GM12878 (cell line): ENCODE data around the gene NCKAP5. TPM values are rescaled to one million over a fixed set of nuclear protein-coding genes. Genes with fewer than 3 reads are reported as not detected.

ENCODE experiments used
- ATAC-seq: fragments of 200-7000 bp; cut with Tn5 transposase; 3 replicates; pipeline ENCODE4 v1.9.1; 2020; ENCODE audit warnings: mild to moderate bottlenecking, moderate library complexity
- BruUV-seq: library from RNA; stranded (reverse); fragments of 400-500 nt; replicated peaks from 2 replicates; lab custom pipeline; 2021; lab: Mats Ljungman, UMichigan
- CTCF ChIA-PET: fragments of 300-600 bp; sonication (Branson Sonifier 250); formaldehyde crosslinking; extraction: SDS; loops from one replicate; lab custom pipeline; 2021; ENCODE audit warnings: inconsistent platforms; lab: Yijun Ruan, JAX
- POLR2A ChIA-PET: fragments of 350-600 bp; formaldehyde crosslinking; extraction: SDS; loops from one replicate; lab custom pipeline; 2021; ENCODE audit warnings: inconsistent platforms; lab: Charles Lee
- RAD21 ChIA-PET: fragments of 300-600 bp; sonication (Branson Sonifier 250); formaldehyde crosslinking; loops from one replicate; lab custom pipeline; 2023; ENCODE audit warnings: antibody characterized with exemption; ENCODE audit not compliant: unreplicated experiment; lab: Charles Lee
- SMC1A ChIA-PET: fragments of 300-600 bp; sonication (Branson Sonifier 250); formaldehyde crosslinking; loops from one replicate; lab custom pipeline; 2023; ENCODE audit not compliant: unreplicated experiment, uncharacterized antibody; lab: Charles Lee
- DNase-seq: peaks from one replicate; pipeline ENCODE4 v3.0.0-alpha.2; 2011; ENCODE audit warnings: low read depth, low spot score
- FAIRE-seq: peaks from 3 replicates; lab custom pipeline; 2011; peaks lifted over from hg19 to GRCh38; lab: Jason Lieb, UNC
- H2AFZ ChIP-seq: 2 replicates; pipeline ENCODE4 v1.6.0; 2011; ENCODE audit warnings: low read depth, low read length, control low read depth; ENCODE audit not compliant: control insufficient read depth
- H3K27ac ChIP-seq: 2 replicates; pipeline ENCODE4 v1.5.1; 2011; ENCODE audit warnings: control low read depth; ENCODE audit not compliant: control insufficient read depth, insufficient read depth
- H3K27me3 ChIP-seq, 2 experiments: replicated peaks in 1 of 2; 2 replicates each; pipeline versions ENCODE4 v1.6.0 to v1.6.1; 2011; ENCODE audit warnings: low read length in 1 of 2; ENCODE audit not compliant: control insufficient read depth in 2 of 2, insufficient read depth in 2 of 2
- H3K36me3 ChIP-seq, 2 experiments: 2 replicates each; pipeline ENCODE4 v1.5.1; 2011; ENCODE audit warnings: low read length in 1 of 2; ENCODE audit not compliant: control insufficient read depth in 2 of 2, insufficient read depth in 2 of 2
- H3K4me1 ChIP-seq: 2 replicates; pipeline ENCODE4 v1.6.1; 2011; ENCODE audit warnings: mild to moderate bottlenecking, low read length, moderate library complexity, mixed read lengths; ENCODE audit not compliant: control insufficient read depth, insufficient read depth
- H3K4me2 ChIP-seq: 2 replicates; pipeline ENCODE4 v1.6.0; 2011; ENCODE audit warnings: control low read depth; ENCODE audit not compliant: control insufficient read depth, insufficient read depth
- H3K4me3 ChIP-seq: fragments of 200-600 bp; sonication (generic); 2 replicates; pipeline ENCODE4 v1.5.1; 2016
- H3K79me2 ChIP-seq: 2 replicates; pipeline ENCODE4 v1.6.0; 2011; ENCODE audit warnings: low read length; ENCODE audit not compliant: control insufficient read depth, insufficient read depth
- H3K9ac ChIP-seq: 2 replicates; pipeline ENCODE4 v1.8.0; 2011; ENCODE audit warnings: low read length, control low read depth, mixed read lengths; ENCODE audit not compliant: control insufficient read depth, insufficient read depth
- H3K9me3 ChIP-seq: replicated peaks from 3 replicates; pipeline ENCODE4 v1.5.1; 2011; ENCODE audit warnings: mild to moderate bottlenecking, low read length; ENCODE audit not compliant: control insufficient read depth, insufficient read depth
- H4K20me1 ChIP-seq: 2 replicates; pipeline ENCODE4 v1.6.0; 2011; ENCODE audit not compliant: control insufficient read depth, insufficient read depth
- BCL11A ChIP-seq: IDR thresholded peaks from 2 replicates; pipeline ENCODE4 v1.6.1; 2011; ENCODE audit warnings: low read depth, low read length
- CHD2 ChIP-seq: IDR thresholded peaks from 2 replicates; pipeline ENCODE4 v1.6.1; 2011; ENCODE audit warnings: low read depth, low read length, improper control_type of control experiment, borderline replicate concordance
- DPF2 ChIP-seq: fragments of 450-650 bp; IDR thresholded peaks from 2 replicates; pipeline ENCODE4 v1.6.1; 2017; ENCODE audit warnings: mild to moderate bottlenecking
- EP300 ChIP-seq, 2 experiments: fragments of 150-350 bp in 1 of 2; IDR thresholded peaks; 2 replicates each; pipeline ENCODE4 v1.6.1; 2011 to 2012; ENCODE audit warnings: low read depth in 2 of 2, low read length in 2 of 2, borderline replicate concordance in 1 of 2, improper control_type of control experiment in 1 of 2, inconsistent platforms in 1 of 2; ENCODE audit not compliant: control insufficient read depth in 1 of 2
- ETV6 ChIP-seq, 2 experiments: fragments of 450-650 bp in 1 of 2; IDR thresholded peaks in 1 of 2; conservative IDR thresholded peaks in 1 of 2; 2 replicates each; pipeline ENCODE4 v1.6.1; 2014; ENCODE audit warnings: antibody characterized with exemption in 1 of 2, borderline replicate concordance in 1 of 2, low read depth in 1 of 2, mild to moderate bottlenecking in 1 of 2, moderate library complexity in 1 of 2
- IKZF1 ChIP-seq: fragments of 450-650 bp; conservative IDR thresholded peaks from 2 replicates; pipeline ENCODE4 v1.6.1; 2017; ENCODE audit warnings: antibody characterized with exemption, mild to moderate bottlenecking
- IKZF2 ChIP-seq, 2 experiments: fragments of 450-650 bp; IDR thresholded peaks; 2 replicates each; pipeline ENCODE4 v1.6.1; 2017; ENCODE audit warnings: mild to moderate bottlenecking in 2 of 2, moderate library complexity in 2 of 2
- IRF5 ChIP-seq: fragments of 450-650 bp; IDR thresholded peaks from 2 replicates; pipeline ENCODE4 v1.6.1; 2017; ENCODE audit warnings: borderline replicate concordance
- MYB ChIP-seq: fragments of 150-350 bp; IDR thresholded peaks from 2 replicates; pipeline ENCODE4 v1.6.1; 2014; ENCODE audit warnings: mild to moderate bottlenecking, low read depth, low read length, borderline replicate concordance
- POLR2A ChIP-seq: IDR thresholded peaks from 2 replicates; pipeline ENCODE4 v1.6.1; 2011; ENCODE audit warnings: low read depth, mild to moderate bottlenecking, low read length
- SMAD5 ChIP-seq: IDR thresholded peaks from 2 replicates; pipeline ENCODE4 v1.6.1; 2016; ENCODE audit warnings: antibody characterized with exemption, low read depth
- TAF1 ChIP-seq: IDR thresholded peaks from 2 replicates; pipeline ENCODE4 v1.6.1; 2011; ENCODE audit warnings: mild to moderate bottlenecking, low read depth, low read length, borderline replicate concordance
- TCF12 ChIP-seq: IDR thresholded peaks from 2 replicates; pipeline ENCODE4 v1.6.1; 2011; ENCODE audit warnings: low read depth, mild to moderate bottlenecking, low read length
- WRNIP1 ChIP-seq: IDR thresholded peaks from 2 replicates; pipeline ENCODE4 v1.6.1; 2011; ENCODE audit warnings: low read depth, low read length, improper control_type of control experiment, borderline replicate concordance
- YBX1 ChIP-seq: fragments of 450-650 bp; IDR thresholded peaks from 2 replicates; pipeline ENCODE4 v1.6.1; 2016; ENCODE audit warnings: antibody characterized with exemption
- ZSCAN29 ChIP-seq: fragments of 450-650 bp; IDR thresholded peaks from 2 replicates; pipeline ENCODE4 v1.6.1; 2017; ENCODE audit warnings: mild to moderate bottlenecking, moderate library complexity
- WGBS: methylation state at CpG from one replicate; pipeline ENCODE4 v1.1.6; 2016; ENCODE audit warnings: low lambda C conversion rate; ENCODE audit not compliant: insufficient replicate concordance, insufficient coverage; ENCODE audit errors: missing lambda C conversion rate; 5-methylcytosine and 5-hydroxymethylcytosine counted together
- in situ Hi-C: fragments of 300-500 bp; cut with MboI; formaldehyde crosslinking; loops from 9 replicates; pipeline ENCODE4 v1.14.3; 2018; ENCODE audit warnings: mixed read lengths
- intact Hi-C: fragments of 100-400 bp; cut with micrococcal nuclease; formaldehyde crosslinking; loops from one replicate; pipeline ENCODE4 v1.14.2; 2022; ENCODE audit not compliant: unreplicated experiment
- polyA plus RNA-seq, 11 experiments: library from polyadenylated mRNA; depleted of rRNA in 4 of 11; unstranded in 6 of 11; stranded (reverse) in 5 of 11; fragments of >200 nt; fragmentation: Nextera tagmentation in 4 of 11; fragmentation: Illumina TruSeq in 1 of 11; extraction: Ambion mirVana in 4 of 11; extraction: Trizol in 1 of 11; gene quantifications; 1 replicate in 1 of 11; 2 replicates in 10 of 11; pipeline versions ENCODE4 v1.2.1 to v1.2.3, GENCODE V29; 2011 to 2016; ENCODE audit warnings: inconsistent platforms in 2 of 11, missing spikeins in 2 of 11, low read depth in 1 of 11
- total RNA-seq, 4 experiments: library from RNA; depleted of rRNA in 3 of 4; stranded (reverse); fragments of >200 nt in 3 of 4; fragmentation: Illumina TruSeq in 1 of 4; extraction: Trizol in 1 of 4; gene quantifications; 2 replicates each; pipeline versions ENCODE4 v1.2.1 to v1.2.3, GENCODE V29; 2013 to 2021
- TF ChIP-seq, protein P1 (sequence below): fragments of 150-350 bp; IDR thresholded peaks from 2 replicates; pipeline ENCODE4 v1.6.1; 2016; ENCODE audit warnings: low read depth, low read length

NCKAP5 gene
- total and polyA plus RNA-seq, 10 of the 15 experiments (the other 5 are each of a cell fraction or from before 2014, with no cell fraction given) = 0.06 to 0.44 (median 0.16) TPM

GRCh38 chr2:133369901-133370658, 198.2 kb downstream of the NCKAP5 start (continued):
- TF ChIP-seq TAF1 (no peak), WRNIP1 (no peak), CHD2 (no peak), EP300 (IDR thresholded peaks at IDR 0.05; ENCODE audit: borderline replicate concordance in 1 of 2, control insufficient read depth in 1 of 2, low read depth in 2 of 2, low read length in 2 of 2) (no peak), IKZF2 (IDR thresholded peaks at IDR 0.05) (no peak)

DNA sequence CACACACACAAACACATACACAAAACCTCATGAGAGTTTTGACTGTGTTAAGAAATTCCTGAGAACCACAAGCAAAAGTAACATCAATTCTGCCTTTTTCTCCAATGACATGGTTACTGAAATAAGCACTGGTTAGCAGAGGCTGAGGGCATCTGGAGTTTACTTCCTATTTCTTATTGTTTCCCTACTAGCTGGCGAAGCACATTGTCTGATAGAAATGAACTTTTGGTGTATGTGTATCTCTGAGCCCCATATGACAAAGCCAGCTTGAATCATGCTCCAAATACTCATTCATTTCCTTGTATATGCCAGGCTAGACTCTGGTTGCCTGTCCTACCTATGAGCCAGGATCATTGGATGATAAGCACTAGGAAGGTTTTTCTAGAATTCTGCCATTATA, 203.1 kb downstream of the NCKAP5 start:
- no peak overlapping the region for H3K27ac ChIP-seq
- intact Hi-C loops = no loop called here
- H3K9ac ChIP-seq = no peak overlapping the region
- 0% methylated on average over 1 of the region's 1 CpG for WGBS
- no peaks in the 10 kb centered on the region for H3K27me3 ChIP-seq
- FAIRE-seq (no peak), ATAC-seq (no peak), DNase-seq (no peak)
- H2AFZ ChIP-seq = no peak overlapping the region
- H3K4me3 ChIP-seq = no peak overlapping the region
- SMC1A ChIA-PET = interaction anchor here (1.1 to 1.9 kb wide), 3 partner anchors 9 to 61 kb away, joined by 3 to 6 read pairs (median 4); no protein-coding TSS in a partner anchor
- CTCF ChIA-PET = interaction anchor here (1.2 kb wide), 1 partner anchor 196 kb away, joined by 4 read pairs; no protein-coding TSS in a partner anchor
- no TSS peak for BruUV-seq
- no peaks in the 10 kb centered on the region for H3K79me2 ChIP-seq
- H3K4me1 ChIP-seq = no peaks in the 10 kb centered on the region
- no peak for TF ChIP-seq MYB
- no peak for TF ChIP-seq IKZF1
- no peak for TF ChIP-seq POLR2A
- no peak for TF ChIP-seq IRF5
- TF ChIP-seq DPF2 = no peak
- TF ChIP-seq ZSCAN29 = no peak
- no peak for TF ChIP-seq ETV6 (conservative IDR thresholded peaks at IDR 0.05 in 1 of 2, IDR thresholded peaks at IDR 0.05 in 1 of 2; ENCODE audit: borderline replicate concordance in 1 of 2, low read depth in 1 of 2)
- TF ChIP-seq BCL11A = no peak
- TF ChIP-seq YBX1 = no peak
- no peak for TF ChIP-seq TCF12
- no peak for TF ChIP-seq SMAD5
- TF ChIP-seq, protein P1, sequence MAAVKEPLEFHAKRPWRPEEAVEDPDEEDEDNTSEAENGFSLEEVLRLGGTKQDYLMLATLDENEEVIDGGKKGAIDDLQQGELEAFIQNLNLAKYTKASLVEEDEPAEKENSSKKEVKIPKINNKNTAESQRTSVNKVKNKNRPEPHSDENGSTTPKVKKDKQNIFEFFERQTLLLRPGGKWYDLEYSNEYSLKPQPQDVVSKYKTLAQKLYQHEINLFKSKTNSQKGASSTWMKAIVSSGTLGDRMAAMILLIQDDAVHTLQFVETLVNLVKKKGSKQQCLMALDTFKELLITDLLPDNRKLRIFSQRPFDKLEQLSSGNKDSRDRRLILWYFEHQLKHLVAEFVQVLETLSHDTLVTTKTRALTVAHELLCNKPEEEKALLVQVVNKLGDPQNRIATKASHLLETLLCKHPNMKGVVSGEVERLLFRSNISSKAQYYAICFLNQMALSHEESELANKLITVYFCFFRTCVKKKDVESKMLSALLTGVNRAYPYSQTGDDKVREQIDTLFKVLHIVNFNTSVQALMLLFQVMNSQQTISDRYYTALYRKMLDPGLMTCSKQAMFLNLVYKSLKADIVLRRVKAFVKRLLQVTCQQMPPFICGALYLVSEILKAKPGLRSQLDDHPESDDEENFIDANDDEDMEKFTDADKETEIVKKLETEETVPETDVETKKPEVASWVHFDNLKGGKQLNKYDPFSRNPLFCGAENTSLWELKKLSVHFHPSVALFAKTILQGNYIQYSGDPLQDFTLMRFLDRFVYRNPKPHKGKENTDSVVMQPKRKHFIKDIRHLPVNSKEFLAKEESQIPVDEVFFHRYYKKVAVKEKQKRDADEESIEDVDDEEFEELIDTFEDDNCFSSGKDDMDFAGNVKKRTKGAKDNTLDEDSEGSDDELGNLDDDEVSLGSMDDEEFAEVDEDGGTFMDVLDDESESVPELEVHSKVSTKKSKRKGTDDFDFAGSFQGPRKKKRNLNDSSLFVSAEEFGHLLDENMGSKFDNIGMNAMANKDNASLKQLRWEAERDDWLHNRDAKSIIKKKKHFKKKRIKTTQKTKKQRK = no peak
- no peak overlapping the region for H3K4me2 ChIP-seq
- RAD21 ChIA-PET = interaction anchor here (1.6 kb wide), 1 partner anchor 56 kb away, joined by 3 read pairs; no protein-coding TSS in a partner anchor
- H4K20me1 ChIP-seq = no peaks in the 10 kb centered on the region
- in situ Hi-C loops = no loop called here
- H3K36me3 ChIP-seq = no peaks in the 10 kb centered on the region
- POLR2A ChIA-PET = no interaction called here
- H3K9me3 ChIP-seq = no peaks in the 10 kb centered on the region
